Islet of Langerhans (tissue), 1 donor: ENCODE measurements around the gene COQ10A.
"Not testable (repeated sequence)": the region's sequence is repeated elsewhere in the genome, so short reads cannot be mapped to it uniquely, and the experiment has no call there.

Experiments
- FAIRE-seq: peaks from one replicate; lab custom pipeline; 2011; peaks lifted over from hg19 to GRCh38; lab: Jason Lieb, UNC

Gene COQ10A

GRCh38 chr12:56243731-56244181 lies 23.0 kb upstream of the COQ10A start:
- no peak for FAIRE-seq

- FAIRE-seq = no peak
These were observed 22.2 kb upstream of the COQ10A start for GRCh38 chr12:56244494-56244893.

GRCh38 chr12:56247923-56248322 lies 18.8 kb upstream of the COQ10A start:
- FAIRE-seq = no peak

- no peak for FAIRE-seq
These were observed 18.0 kb upstream of the COQ10A start for GRCh38 chr12:56248711-56249110.

- no peak for FAIRE-seq
These were observed 14.1 kb upstream of the COQ10A start for GRCh38 chr12:56252649-56253048.

GRCh38 chr12:56253091-56253490 lies 13.7 kb upstream of the COQ10A start:
- FAIRE-seq = no peak

GRCh38 chr12:56255671-56256070 lies 11.1 kb upstream of the COQ10A start:
- no peak for FAIRE-seq

GRCh38 chr12:56256326-56256960 lies 10.3 kb upstream of the COQ10A start:
- FAIRE-seq = no peak

GRCh38 chr12:56257071-56257470 lies 9.7 kb upstream of the COQ10A start:
- FAIRE-seq = no peak

GRCh38 chr12:56257491-56258067 lies 9.2 kb upstream of the COQ10A start:
- FAIRE-seq = no peak

- FAIRE-seq = no peak
These were observed 8.5 kb upstream of the COQ10A start, which contains the start of gene ANKRD52 for GRCh38 chr12:56258068-56258819. Gene ANKRD52, minus strand, starts transcription at chr12:56258384. Its CDS starts 115 bp downstream, at chr12:56258269.

GRCh38 chr12:56258820-56259183 lies 7.9 kb upstream of the COQ10A start:
- FAIRE-seq = no peak

- FAIRE-seq = no peak
These were observed 6.4 kb upstream of the COQ10A start for GRCh38 chr12:56260380-56260779.

- no peak for FAIRE-seq
These were observed 5.8 kb upstream of the COQ10A start for GRCh38 chr12:56260921-56261320.

GRCh38 chr12:56261503-56262232 lies 5.1 kb upstream of the COQ10A start:
- FAIRE-seq = no peak

GRCh38 chr12:56262955-56263354 lies 3.8 kb upstream of the COQ10A start:
- FAIRE-seq = not testable (repeated sequence)

- not testable (repeated sequence) for FAIRE-seq
These were observed 562 bp upstream of the COQ10A start for GRCh38 chr12:56266068-56266692.

- FAIRE-seq = no peak
These were observed 815 bp downstream of the COQ10A start for GRCh38 chr12:56267443-56268071.

- FAIRE-seq = no peak
These were observed 4.3 kb downstream of the COQ10A start for GRCh38 chr12:56271031-56271430.

GRCh38 chr12:56272468-56272867 lies 5.7 kb downstream of the COQ10A start:
- not testable (repeated sequence) for FAIRE-seq

GRCh38 chr12:56274299-56274698 lies 7.6 kb downstream of the COQ10A start:
- no peak for FAIRE-seq

GRCh38 chr12:56278905-56279304 lies 12.2 kb downstream of the COQ10A start:
- no peak for FAIRE-seq
